ENCODE measurements around the gene NINJ1. TPM values are rescaled to one million over a fixed set of nuclear protein-coding genes. Genes with fewer than 3 reads are reported as not detected.

The NINJ1 gene
- total and polyA plus RNA-seq, 2 of the 8 experiments (the other 6 are each of a cell fraction or from before 2014, with no cell fraction given): 28.2 to 65.6 TPM

- H3K56ac ChIP-seq (replicated peaks; ENCODE audit: insufficient read length, low read depth, low read length): no peak overlapping the region
- CTCF ChIA-PET (ENCODE audit: partially characterized antibody): interaction anchor here (0.6 to 1.4 kb wide), 6 partner anchors 8 to 86 kb away, joined by 3 to 4 read pairs (median 3); no protein-coding TSS in a partner anchor
- H2AFZ ChIP-seq (ENCODE audit: low read length): no peak overlapping the region
- no peaks in the 10 kb centered on the region for H3K23me2 ChIP-seq (ENCODE audit: low read depth, low read length)
- H2BK120ac ChIP-seq (replicated peaks; ENCODE audit: low read depth, low read length): no peak overlapping the region
- no peak overlapping the region for H2AK5ac ChIP-seq (ENCODE audit: low read depth, low read length)
- H3K18ac ChIP-seq (ENCODE audit: extremely low read depth, low read length): peak overlapping the region; percentile 48; the same call in 1 of the 2 replicates
- no peaks in the 10 kb centered on the region for H3K79me1 ChIP-seq (ENCODE audit: low read depth, low read length)
- DNase-seq (ENCODE audit: low read depth in 1 of 2, low spot score in 2 of 2): no peak
- H2BK20ac ChIP-seq (ENCODE audit: low read length): peak overlapping the region; percentile 92; the same call in 1 of the 2 replicates
- H3K23ac ChIP-seq (ENCODE audit: insufficient read length): no peak overlapping the region
- H3K79me2 ChIP-seq (ENCODE audit: control insufficient read depth in 1 of 2, insufficient read depth in 2 of 2, low read length in 2 of 2): no peaks in the 10 kb centered on the region
- no peak overlapping the region for H3K4ac ChIP-seq (replicated peaks; ENCODE audit: insufficient read length, low read depth, low read length)
- H3K27ac ChIP-seq (ENCODE audit: low read depth, low read length): no peak overlapping the region
- H2BK12ac ChIP-seq (ENCODE audit: low read depth, low read length): no peak overlapping the region
- peaks cover 4% of the 10 kb centered on the region in 2 experiments; a peak in 1 of 4 replicates for H3K9me3 ChIP-seq (ENCODE audit: insufficient read depth in 2 of 2, low read depth in 1 of 2, low read length in 1 of 2)
- no peak overlapping the region for H3K4me2 ChIP-seq (ENCODE audit: insufficient read depth in 1 of 2, low read depth in 2 of 2, low read length in 2 of 2)
- no peak overlapping the region for H3K14ac ChIP-seq (ENCODE audit: insufficient read length)
- no peak overlapping the region for H4K5ac ChIP-seq (ENCODE audit: insufficient read length, low read depth, low read length)
- H2BK15ac ChIP-seq (ENCODE audit: low read length): no peak overlapping the region
- POLR2A ChIA-PET (ENCODE audit: partially characterized antibody): interaction anchor here (1.2 kb wide), 1 partner anchor 30 kb away, joined by 3 read pairs; no protein-coding TSS in a partner anchor
- FAIRE-seq: no peak
- H3K27me3 ChIP-seq (replicated peaks in 1 of 4; ENCODE audit: control insufficient read depth in 3 of 4, extremely low read depth in 1 of 4, insufficient read depth in 3 of 4, low read length in 3 of 4): no peaks in the 10 kb centered on the region
- no peaks in the 10 kb centered on the region for H3K36me3 ChIP-seq (ENCODE audit: control insufficient read depth in 2 of 4, insufficient read depth in 4 of 4, low read length in 3 of 4)
- peaks cover 0 to 3% (median under 1%) of the 10 kb centered on the region in 4 experiments; a peak in 3 of 7 replicates for H3K4me1 ChIP-seq (replicated peaks in 1 of 4; ENCODE audit: control insufficient read depth in 3 of 4, insufficient read depth in 4 of 4, low read length in 3 of 4)
- no peaks in the 10 kb centered on the region for H4K20me1 ChIP-seq (replicated peaks in 1 of 2; ENCODE audit: control insufficient read depth in 1 of 2, insufficient read depth in 2 of 2, low read length in 2 of 2)
- H4K8ac ChIP-seq (ENCODE audit: extremely low read depth, insufficient read depth, low read length): no peak overlapping the region
- H3K9ac ChIP-seq (replicated peaks in 1 of 4; ENCODE audit: extremely low read depth in 1 of 4, low read depth in 3 of 4, low read length in 3 of 4): no peak overlapping the region
- WGBS, 2 experiments (ENCODE audit: extremely low coverage in 1 of 2, insufficient coverage in 1 of 2, insufficient read length in 1 of 2, insufficient replicate concordance in 2 of 2, low coverage in 1 of 2, low lambda C conversion rate in 2 of 2, missing lambda C conversion rate in 1 of 2): 91% methylated on average over 8 of the region's 12 CpGs; no CpG with 5 or more reads in 1 of the 2 experiments
- no peak overlapping the region for H3K4me3 ChIP-seq (ENCODE audit: extremely low read depth in 1 of 4, insufficient read depth in 2 of 4, low read depth in 3 of 4, low read length in 4 of 4)
- TF ChIP-seq YY1 (IDR thresholded peaks at IDR 0.05; ENCODE audit: low read depth, low read length) (no peak), CTCF (IDR thresholded peaks at IDR 0.05; ENCODE audit: control extremely low read depth in 1 of 3, insufficient read depth in 1 of 3, low read depth in 1 of 3, low read length in 3 of 3) (no peak), USF2 (IDR thresholded peaks at IDR 0.05; ENCODE audit: low read length) (no peak), RBBP5 (IDR thresholded peaks at IDR 0.05; ENCODE audit: borderline replicate concordance, low read depth, low read length) (no peak), MAX (IDR thresholded peaks at IDR 0.05) (no peak)
- no peak overlapping the region for H2BK5ac ChIP-seq (ENCODE audit: low read depth, low read length)
- no peak overlapping the region for H4K91ac ChIP-seq (replicated peaks; ENCODE audit: insufficient read length, low read length)
These were observed 44.5 kb downstream of the NINJ1 start for GRCh38 chr9:93089481-93089991.

Data from H1 (cell line).